Stimulated activated naive CD8-positive, alpha-beta T cell treated with anti-CD3 and anti-CD28 coated beads, Interleukin-15, Interleukin-2, amounts not matched to agents 100 U/mL and 50 U/mL, for 24 hours (primary cell): ENCODE data around the gene COL9A1.

Source experiments
- ATAC-seq: fragments of 150-1000 bp; cut with Tn5 transposase; one replicate; pipeline ENCODE4 v1.10.0; 2021
- DNase-seq: peaks from one replicate; pipeline ENCODE4 v3.0.0; 2021

Gene COL9A1

GRCh38 chr6:70286905-70287304 lies 16.0 kb downstream of the COL9A1 start:
- no peak for DNase-seq
- no peak for ATAC-seq

- no peak for DNase-seq
- no peak for ATAC-seq
Observed at GRCh38 chr6:70285201-70285600, 17.7 kb downstream of the COL9A1 start.

DNA sequence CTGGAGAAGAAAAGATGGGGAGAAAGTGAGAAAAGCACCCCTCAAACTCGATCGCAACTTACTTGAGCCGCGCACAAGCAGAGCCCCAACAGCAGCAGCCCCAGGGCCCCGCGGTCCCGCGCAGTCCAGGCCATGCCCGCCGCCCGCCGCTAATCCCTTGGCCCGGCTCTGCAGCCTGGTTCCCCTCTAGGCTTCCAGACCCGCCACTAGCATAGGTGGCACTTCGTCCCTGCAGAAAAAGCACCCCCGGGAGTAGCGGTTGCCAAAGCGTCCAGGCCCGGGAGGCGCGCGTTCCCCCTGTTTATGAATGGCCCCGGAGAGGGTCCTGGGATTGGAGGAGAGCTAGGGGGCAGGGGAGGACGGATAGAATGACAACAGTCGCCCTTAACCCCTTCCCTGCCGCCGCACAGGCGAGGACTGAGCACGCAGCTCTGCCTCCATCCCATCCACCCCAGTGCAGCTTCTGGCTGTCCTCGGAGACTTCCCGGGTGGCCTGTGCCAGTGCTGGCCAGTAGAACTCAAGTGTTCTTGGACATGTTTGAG lies 19.9 kb downstream of the COL9A1 start:
- peak; percentile 14 for ATAC-seq
- no peak for DNase-seq

DNA sequence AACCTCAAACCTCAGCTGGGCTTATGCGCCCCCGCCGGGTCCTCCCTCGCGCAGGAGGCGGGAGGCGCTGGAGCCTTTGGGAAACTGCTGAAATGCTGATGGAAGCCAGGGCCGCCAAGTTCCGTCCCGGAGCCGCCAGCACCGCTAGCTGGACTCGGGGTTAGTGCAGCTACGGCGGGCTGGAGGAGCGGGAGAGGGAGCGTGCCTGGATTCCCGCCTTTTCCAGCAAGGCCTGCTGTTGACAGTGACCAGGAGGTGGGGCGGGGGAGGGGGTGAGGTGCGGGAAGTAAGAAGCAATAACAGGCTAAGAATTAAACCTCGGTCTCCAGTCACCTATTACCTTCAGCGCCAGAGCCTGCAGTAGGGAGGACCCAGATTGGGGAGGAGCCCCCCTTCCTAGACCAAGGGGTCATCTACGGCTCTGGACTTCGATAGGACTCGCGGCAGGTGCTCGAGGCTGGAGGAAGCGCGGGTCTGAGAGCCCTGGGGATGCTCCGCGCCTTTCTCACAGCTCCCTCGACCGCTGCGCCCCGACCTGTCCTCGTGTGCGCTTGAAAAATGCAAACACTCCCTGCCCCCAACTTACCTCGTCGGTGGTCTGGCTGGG lies 20.5 kb downstream of the COL9A1 start:
- ATAC-seq = no peak
- DNase-seq = no peak

GRCh38 chr6:70281923-70282311 lies 21.0 kb downstream of the COL9A1 start:
- DNase-seq = no peak
- ATAC-seq = no peak

- DNase-seq (no peak), ATAC-seq (no peak)
Observed at GRCh38 chr6:70280400-70280853, 22.5 kb downstream of the COL9A1 start.

DNA sequence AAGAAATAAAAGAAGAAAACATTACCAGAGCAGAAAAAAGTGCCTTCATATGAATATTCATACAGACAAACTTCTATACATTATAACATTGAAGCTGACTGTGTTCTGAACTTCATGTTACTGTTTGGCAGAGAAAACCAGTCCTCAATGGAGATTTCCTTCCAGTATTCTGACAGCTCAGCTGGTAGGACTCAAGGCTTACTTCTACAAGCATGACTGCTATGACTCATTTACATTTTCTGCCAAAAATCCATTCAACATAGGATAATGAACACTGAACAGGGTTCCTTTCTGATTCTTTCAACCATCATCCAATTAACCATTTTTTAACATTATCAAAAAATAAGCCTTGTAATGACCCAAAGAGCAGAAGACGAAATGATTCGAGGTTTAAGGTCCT lies 25.4 kb downstream of the COL9A1 start:
- no peak for ATAC-seq
- DNase-seq = no peak

DNA sequence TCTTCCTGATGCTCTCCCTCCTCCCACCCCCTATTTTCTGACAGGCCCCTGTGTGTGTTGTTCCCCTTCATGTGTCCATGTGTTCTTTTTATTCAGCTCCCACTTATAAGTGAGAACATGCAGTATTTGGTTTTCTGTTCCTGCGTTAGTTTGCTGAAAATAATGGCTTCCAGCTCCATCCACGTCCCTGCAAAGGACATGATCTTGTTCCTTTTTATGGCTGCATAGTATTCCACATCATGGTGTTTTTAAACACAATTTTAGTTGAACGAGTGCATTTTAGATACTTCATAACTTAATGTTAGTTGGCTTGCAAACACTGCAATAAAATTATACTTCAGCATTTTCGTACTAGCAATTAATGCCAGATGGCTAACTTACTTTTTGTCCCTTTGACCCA lies 28.5 kb downstream of the COL9A1 start:
- no peak for ATAC-seq
- no peak for DNase-seq

DNA sequence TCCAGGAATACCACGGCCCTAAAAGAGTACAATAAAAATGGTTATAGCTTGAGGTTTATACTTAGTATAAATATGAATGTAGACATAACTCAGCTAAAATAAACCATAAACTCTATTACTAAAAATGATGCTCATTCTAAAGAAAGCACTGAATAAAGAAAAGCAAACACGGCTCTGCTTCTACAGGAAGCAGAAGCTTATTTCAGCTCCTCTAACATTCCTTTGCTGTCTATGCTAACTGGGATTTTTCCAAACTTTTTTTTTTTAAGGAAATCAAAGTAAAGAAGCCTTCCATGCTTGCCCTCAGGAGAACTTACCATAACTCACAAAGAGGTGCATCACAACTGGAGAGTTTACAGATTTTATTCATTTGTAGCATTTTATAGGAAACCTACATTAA lies 30.8 kb downstream of the COL9A1 start:
- DNase-seq (no peak), ATAC-seq (no peak)

GRCh38 chr6:70270287-70271005 lies 32.4 kb downstream of the COL9A1 start:
- ATAC-seq (no peak), DNase-seq (no peak)

DNA sequence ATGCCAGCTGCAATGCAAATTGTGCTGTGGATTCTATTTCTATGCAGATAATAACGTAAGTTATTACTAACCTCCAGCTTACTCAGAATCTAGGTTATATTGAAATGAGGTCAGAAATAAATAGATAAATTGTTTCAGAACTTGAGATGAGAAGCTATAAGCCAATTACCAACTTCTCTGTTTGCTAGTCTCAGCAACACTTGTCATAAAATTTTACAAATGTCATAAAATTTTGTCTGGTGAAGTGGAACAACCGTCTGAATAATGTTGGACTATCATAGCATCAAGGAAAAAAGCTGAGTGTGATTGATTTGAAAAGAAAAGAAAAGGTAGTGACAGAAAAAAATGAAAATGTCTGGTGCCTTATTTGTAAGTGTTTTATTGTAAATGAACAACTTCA lies 36.7 kb downstream of the COL9A1 start:
- ATAC-seq (no peak), DNase-seq (no peak)

GRCh38 chr6:70264306-70264705 lies 38.6 kb downstream of the COL9A1 start:
- no peak for DNase-seq

GRCh38 chr6:70258483-70258882 lies 44.4 kb downstream of the COL9A1 start:
- ATAC-seq = no peak
- DNase-seq = no peak

More at GRCh38 chr6:70264306-70264705, 38.6 kb downstream of the COL9A1 start:
- ATAC-seq = no peak

DNA sequence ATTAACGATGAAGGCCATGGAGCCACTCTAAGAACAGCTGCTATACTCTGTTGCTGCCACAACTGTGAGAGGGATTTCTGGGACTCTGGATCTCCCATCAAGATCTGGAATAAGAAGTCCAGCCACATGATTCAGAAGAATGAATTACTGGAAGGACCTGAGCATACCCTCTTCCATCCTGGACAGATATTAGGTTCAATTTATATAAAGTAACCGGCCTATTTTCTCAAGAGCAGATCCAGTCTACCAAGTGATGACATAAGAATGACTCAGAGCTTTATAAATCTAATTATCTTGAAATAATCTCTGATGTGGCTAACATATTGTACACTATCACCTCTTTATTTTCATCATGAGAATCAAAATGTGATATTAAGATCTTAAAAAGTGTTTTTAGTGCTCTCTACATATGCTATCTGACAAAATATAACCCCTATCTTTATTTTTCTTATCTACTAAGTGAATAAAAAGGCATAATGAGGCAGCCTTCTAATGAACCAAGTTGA lies 45.1 kb downstream of the COL9A1 start:
- ATAC-seq (no peak), DNase-seq (no peak)

DNA sequence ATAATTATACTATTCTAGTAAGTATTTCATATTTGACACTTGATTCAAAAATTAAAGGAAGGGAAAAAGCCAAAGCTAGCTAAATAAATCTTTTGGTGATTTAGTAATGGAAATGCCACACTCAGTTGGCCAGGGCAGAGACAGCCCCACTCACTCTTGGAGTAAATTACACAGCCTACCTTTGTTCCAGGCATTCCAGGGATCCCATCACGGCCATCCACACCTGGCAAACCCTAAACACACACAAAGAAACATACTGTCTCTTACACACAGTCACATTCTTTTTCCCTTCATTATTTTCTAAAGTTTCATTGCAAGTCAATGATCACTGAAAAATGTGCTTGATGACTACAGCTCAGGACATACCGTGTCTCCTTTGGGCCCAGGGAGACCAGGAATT lies 48.1 kb downstream of the COL9A1 start:
- ATAC-seq = no peak
- no peak for DNase-seq

GRCh38 chr6:70253923-70254322 lies 49.0 kb downstream of the COL9A1 start:
- ATAC-seq = no peak
- no peak for DNase-seq

DNA sequence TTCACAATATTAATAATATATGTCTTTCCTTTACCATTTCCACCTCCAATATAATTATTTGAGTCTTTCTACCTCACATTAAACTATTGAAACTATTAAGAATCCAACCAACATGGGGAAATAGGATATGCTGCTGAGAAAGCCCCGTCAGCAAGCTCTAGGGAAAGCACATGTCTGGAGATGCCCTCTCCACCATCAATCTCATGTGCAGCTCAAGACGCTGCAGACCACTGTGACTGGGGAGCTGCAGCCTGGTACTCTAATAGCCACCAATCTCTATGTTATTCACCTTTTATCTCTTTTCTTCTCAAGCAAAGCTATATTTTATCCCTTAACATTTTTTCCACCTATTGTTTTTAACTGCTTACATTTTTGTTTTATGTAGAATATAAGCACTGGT lies 50.3 kb downstream of the COL9A1 start:
- ATAC-seq (no peak), DNase-seq (no peak)

- DNase-seq (no peak), ATAC-seq (no peak)
Observed at GRCh38 chr6:70246118-70246517, 56.8 kb downstream of the COL9A1 start.

GRCh38 chr6:70241991-70242420 lies 60.9 kb downstream of the COL9A1 start:
- no peak for DNase-seq
- ATAC-seq = no peak

- DNase-seq (no peak), ATAC-seq (no peak)
Observed at GRCh38 chr6:70241031-70241430, 61.9 kb downstream of the COL9A1 start.

- ATAC-seq (no peak), DNase-seq (no peak)
Observed at GRCh38 chr6:70236343-70236742, 66.5 kb downstream of the COL9A1 start.

GRCh38 chr6:70234561-70235236 lies 68.2 kb downstream of the COL9A1 start:
- DNase-seq = no peak
- no peak for ATAC-seq

GRCh38 chr6:70231311-70231710 lies 71.6 kb downstream of the COL9A1 start:
- DNase-seq (no peak), ATAC-seq (no peak)
